ENCODE data around the gene RDM1.

RDM1 gene

DNA sequence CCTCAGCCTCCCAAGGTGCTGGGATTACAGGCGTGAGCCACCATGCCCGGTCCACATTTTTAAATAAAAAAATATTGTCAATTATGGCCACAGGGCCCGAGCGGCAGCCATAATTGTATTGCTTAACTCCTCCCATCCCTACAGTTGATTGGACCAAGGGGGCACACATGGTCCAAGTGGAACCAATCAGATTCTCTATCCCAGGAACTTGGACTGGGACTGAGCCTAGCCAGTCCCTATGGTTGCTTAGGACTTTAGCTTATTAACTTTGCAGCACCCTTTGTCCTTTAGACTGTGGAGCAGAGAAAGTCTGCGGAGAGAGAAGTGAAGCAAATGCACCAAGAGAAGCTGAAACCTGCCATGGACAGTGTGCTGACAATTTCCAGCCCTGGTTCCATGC is 5.5 kb upstream of the RDM1 start:
- Histone ChIP-seq H3K27ac (ENCODE audit: poor library complexity, severe bottlenecking) (no peak overlapping the region), H3K4me3 (ENCODE audit: severe bottlenecking) (no peak overlapping the region), H3K9me3 (ENCODE audit: severe bottlenecking) (no peaks in the 10 kb centered on the region), H3K4me1 (ENCODE audit: insufficient read depth, poor library complexity, severe bottlenecking) (no peaks in the 10 kb centered on the region), H3K36me3 (ENCODE audit: low read depth) (no peaks in the 10 kb centered on the region), H3K27me3 (ENCODE audit: insufficient read depth, poor library complexity, severe bottlenecking) (no peaks in the 10 kb centered on the region)
- TF ChIP-seq CTCF (IDR thresholded peaks at IDR 0.05; ENCODE audit: poor library complexity, severe bottlenecking), result no peak
- ATAC-seq (ENCODE audit: low read depth) (no peak), DNase-seq (ENCODE audit: low spot score) (no peak)

DNA sequence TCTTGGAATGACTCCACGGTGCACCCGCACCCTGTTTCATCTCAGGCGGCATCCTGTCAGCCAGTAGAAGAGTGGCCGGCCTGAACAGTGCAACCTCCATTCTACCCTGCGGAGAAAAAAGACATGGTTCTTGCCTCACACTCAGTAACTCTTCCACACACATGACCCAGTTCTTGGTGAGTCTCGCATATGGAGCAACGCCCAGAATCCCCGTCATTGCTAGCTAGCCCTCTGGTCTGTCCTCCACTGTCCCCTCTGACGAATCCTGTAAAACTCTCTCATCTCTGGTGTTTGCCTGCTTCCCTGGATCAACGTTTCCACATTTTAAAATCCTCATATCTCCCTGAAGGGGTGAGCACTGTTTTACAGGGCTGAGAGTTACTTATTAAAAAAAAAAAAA is 4.2 kb upstream of the RDM1 start:
- Histone ChIP-seq H3K36me3 (ENCODE audit: low read depth) (no peaks in the 10 kb centered on the region), H3K4me3 (ENCODE audit: severe bottlenecking) (no peak overlapping the region), H3K27ac (ENCODE audit: poor library complexity, severe bottlenecking) (no peak overlapping the region), H3K4me1 (ENCODE audit: insufficient read depth, poor library complexity, severe bottlenecking) (no peaks in the 10 kb centered on the region), H3K27me3 (ENCODE audit: insufficient read depth, poor library complexity, severe bottlenecking) (no peaks in the 10 kb centered on the region), H3K9me3 (ENCODE audit: severe bottlenecking) (no peaks in the 10 kb centered on the region)
- DNase-seq (ENCODE audit: low spot score), result no peak
- no peak for ATAC-seq (ENCODE audit: low read depth)
- TF ChIP-seq CTCF (IDR thresholded peaks at IDR 0.05; ENCODE audit: poor library complexity, severe bottlenecking), result no peak

DNA sequence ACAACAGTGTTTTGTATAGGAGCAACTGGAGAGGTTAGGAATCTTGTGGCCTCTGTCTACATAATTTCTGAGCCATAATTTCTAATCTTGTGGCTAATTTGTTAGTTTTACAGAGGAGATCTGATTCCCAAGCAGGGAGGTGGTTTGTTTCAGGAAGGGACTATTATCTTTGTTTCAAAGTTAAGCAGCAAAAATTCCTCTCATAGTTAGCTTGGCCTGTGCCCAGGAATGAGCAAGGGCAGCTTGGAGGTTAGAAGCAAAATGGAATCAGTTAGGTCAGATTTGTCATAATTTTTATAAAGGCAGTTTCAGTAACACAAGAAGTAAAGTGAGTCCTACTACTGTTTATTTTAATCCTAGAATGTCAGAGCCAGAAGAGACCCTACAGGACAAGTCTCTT is 2.0 kb upstream of the RDM1 start:
- H3K9me3 ChIP-seq (ENCODE audit: severe bottlenecking), result no peaks in the 10 kb centered on the region
- no peak for TF ChIP-seq CTCF (IDR thresholded peaks at IDR 0.05; ENCODE audit: poor library complexity, severe bottlenecking)
- H3K4me1 ChIP-seq (ENCODE audit: insufficient read depth, poor library complexity, severe bottlenecking), result no peaks in the 10 kb centered on the region
- no peak for ATAC-seq (ENCODE audit: low read depth)
- H3K36me3 ChIP-seq (ENCODE audit: low read depth), result no peaks in the 10 kb centered on the region
- no peak for DNase-seq (ENCODE audit: low spot score)
- H3K4me3 ChIP-seq (ENCODE audit: severe bottlenecking), result no peak overlapping the region
- no peak overlapping the region for H3K27ac ChIP-seq (ENCODE audit: poor library complexity, severe bottlenecking)
- H3K27me3 ChIP-seq (ENCODE audit: insufficient read depth, poor library complexity, severe bottlenecking), result no peaks in the 10 kb centered on the region

DNA sequence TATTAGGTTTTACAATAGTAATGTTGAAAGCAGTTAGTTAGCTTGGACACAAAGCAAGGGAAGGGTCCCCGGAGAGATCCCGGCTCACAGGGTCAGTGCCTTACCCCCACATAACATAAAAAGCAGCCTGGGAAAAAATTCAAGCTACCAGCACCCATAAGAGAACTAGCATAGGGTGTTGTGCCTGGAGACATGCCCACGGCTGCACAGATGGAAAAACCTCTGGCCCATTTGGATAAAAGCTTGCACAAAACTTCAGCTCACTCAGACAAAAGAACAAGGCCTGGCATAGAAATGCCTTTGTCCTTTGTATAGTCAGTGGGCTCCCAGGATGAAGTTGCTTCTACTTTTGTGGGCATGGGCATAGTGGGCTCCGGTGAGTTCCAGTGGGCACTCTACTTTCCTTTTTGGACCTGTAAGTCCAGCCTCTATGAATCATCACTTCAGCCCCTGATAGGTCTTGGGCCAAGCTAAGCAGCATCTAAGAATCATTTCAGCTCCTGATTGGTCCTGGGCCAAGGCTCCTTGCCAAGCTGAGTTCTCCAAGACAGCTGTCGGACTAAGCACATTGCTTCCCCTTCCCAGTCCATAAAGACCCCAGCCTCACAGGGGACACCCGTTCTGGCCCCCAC is 1.3 kb upstream of the RDM1 start:
- no peak for TF ChIP-seq CTCF (IDR thresholded peaks at IDR 0.05; ENCODE audit: poor library complexity, severe bottlenecking)
- DNase-seq (ENCODE audit: low spot score) (no peak), ATAC-seq (ENCODE audit: low read depth) (no peak)
- Histone ChIP-seq H3K4me1 (ENCODE audit: insufficient read depth, poor library complexity, severe bottlenecking) (no peaks in the 10 kb centered on the region), H3K36me3 (ENCODE audit: low read depth) (no peaks in the 10 kb centered on the region), H3K9me3 (ENCODE audit: severe bottlenecking) (no peaks in the 10 kb centered on the region), H3K4me3 (ENCODE audit: severe bottlenecking) (no peak overlapping the region), H3K27me3 (ENCODE audit: insufficient read depth, poor library complexity, severe bottlenecking) (no peaks in the 10 kb centered on the region), H3K27ac (ENCODE audit: poor library complexity, severe bottlenecking) (no peak overlapping the region)

- no peak overlapping the region for H3K4me3 ChIP-seq (ENCODE audit: severe bottlenecking)
Measured at GRCh38 chr17:35927714-35928113, 2.9 kb downstream of the RDM1 start.

More at GRCh38 chr17:35927714-35928113, 2.9 kb downstream of the RDM1 start:
- no peaks in the 10 kb centered on the region for H3K4me1 ChIP-seq (ENCODE audit: insufficient read depth, poor library complexity, severe bottlenecking)
- no peak for TF ChIP-seq CTCF (IDR thresholded peaks at IDR 0.05; ENCODE audit: poor library complexity, severe bottlenecking)
- no peaks in the 10 kb centered on the region for H3K27me3 ChIP-seq (ENCODE audit: insufficient read depth, poor library complexity, severe bottlenecking)
- H3K27ac ChIP-seq (ENCODE audit: poor library complexity, severe bottlenecking), result no peak overlapping the region
- H3K36me3 ChIP-seq (ENCODE audit: low read depth), result no peaks in the 10 kb centered on the region; the same call in 1 of the 2 replicates
- no peak for ATAC-seq (ENCODE audit: low read depth)
- DNase-seq (ENCODE audit: low spot score), result no peak
- no peaks in the 10 kb centered on the region for H3K9me3 ChIP-seq (ENCODE audit: severe bottlenecking)
